Measurements from ENCODE around the gene RACGAP1. TPM values are rescaled to one million over a fixed set of nuclear protein-coding genes. Genes with fewer than 3 reads are reported as not detected.

RACGAP1 gene
- total RNA-seq, 2 donors from 2014 or later: 49.6 to 96.6 TPM

DNA sequence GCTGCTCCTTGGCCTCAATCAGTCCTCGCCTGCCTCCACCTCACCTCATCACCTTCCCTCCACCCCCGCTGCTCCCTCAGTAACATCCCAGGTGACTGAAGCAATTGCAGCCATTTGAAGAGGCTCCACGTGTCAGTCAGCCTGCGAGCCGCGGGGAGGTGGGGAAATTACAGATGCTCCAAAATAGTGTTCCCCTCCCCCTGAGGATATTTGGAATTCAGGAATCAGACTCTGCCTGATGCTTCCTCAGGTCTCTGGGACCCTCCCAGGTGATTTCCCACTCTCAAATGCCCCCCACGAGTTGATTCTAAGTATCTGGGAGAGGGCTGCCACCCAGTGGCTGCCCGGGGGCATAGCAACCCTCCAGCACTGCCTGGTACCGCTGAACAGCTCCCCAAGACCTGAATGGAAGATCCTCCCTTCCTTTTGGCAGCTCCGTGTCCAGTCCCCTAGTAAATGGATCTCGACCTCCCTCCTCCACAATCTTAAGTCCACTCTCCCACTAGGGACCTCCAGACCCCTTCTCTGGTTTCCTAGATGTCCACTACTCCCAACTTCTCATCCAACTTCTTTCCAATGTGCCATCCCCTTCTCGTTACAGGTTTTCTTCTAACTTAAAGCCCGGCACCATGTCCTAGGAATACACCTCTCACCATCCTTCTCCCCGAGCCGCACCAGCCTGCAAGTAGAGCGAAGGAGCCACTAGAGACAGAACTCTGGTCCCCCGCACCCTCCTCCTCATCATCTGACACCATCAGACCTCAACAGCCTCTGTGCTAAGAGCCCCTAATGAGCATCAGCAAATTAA lies 30.7 kb upstream of the RACGAP1 start:
- WGBS, 2 experiments (ENCODE audit: insufficient coverage in 1 of 2, insufficient read length in 1 of 2): 6 to 15% methylated on average over 7 to 17 of the region's 17 CpGs
- peaks cover 78% of the 10 kb centered on the region for H3K27me3 ChIP-seq (ENCODE audit: control insufficient read depth, insufficient read depth, low read length, poor library complexity, severe bottlenecking)
- no peak overlapping the region for H3K27ac Mint-ChIP-seq

DNA sequence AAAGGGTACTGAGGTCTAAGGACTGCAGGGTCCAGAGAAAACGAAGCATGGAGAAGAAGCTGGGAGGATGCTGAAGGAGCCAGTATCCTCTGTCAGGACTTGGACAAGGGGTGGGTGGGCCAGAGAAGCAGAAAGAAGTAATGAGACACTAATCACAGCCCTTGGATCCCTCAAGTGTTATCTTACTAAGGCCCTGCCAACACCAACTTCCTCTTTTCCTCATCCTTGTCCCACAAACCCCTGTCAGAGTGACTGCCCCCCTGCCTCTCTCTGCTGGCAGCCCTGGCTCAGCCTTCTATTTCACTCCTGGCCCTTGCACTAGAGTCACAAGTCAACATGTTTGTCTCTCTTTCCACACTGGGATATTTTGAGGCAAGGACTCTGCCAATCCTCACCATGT lies 28.3 kb upstream of the RACGAP1 start:
- H3K27me3 ChIP-seq (ENCODE audit: control insufficient read depth, insufficient read depth, low read length, poor library complexity, severe bottlenecking): peaks cover 63% of the 10 kb centered on the region
- H3K9ac ChIP-seq (ENCODE audit: extremely low read depth, low read length, poor library complexity, severe bottlenecking): no peak overlapping the region
- H3K27ac ChIP-seq (ENCODE audit: low read depth, low read length): no peak overlapping the region
- no peaks in the 10 kb centered on the region for H3K9me3 ChIP-seq (ENCODE audit: control insufficient read depth, low read length)
- peaks cover 20% of the 10 kb centered on the region for H3K4me1 Mint-ChIP-seq
- H3K9me3 Mint-ChIP-seq: no peaks in the 10 kb centered on the region
- H3K27me3 Mint-ChIP-seq (ENCODE audit: insufficient read depth): peaks cover 86% of the 10 kb centered on the region
- TF ChIP-seq, protein P1, sequence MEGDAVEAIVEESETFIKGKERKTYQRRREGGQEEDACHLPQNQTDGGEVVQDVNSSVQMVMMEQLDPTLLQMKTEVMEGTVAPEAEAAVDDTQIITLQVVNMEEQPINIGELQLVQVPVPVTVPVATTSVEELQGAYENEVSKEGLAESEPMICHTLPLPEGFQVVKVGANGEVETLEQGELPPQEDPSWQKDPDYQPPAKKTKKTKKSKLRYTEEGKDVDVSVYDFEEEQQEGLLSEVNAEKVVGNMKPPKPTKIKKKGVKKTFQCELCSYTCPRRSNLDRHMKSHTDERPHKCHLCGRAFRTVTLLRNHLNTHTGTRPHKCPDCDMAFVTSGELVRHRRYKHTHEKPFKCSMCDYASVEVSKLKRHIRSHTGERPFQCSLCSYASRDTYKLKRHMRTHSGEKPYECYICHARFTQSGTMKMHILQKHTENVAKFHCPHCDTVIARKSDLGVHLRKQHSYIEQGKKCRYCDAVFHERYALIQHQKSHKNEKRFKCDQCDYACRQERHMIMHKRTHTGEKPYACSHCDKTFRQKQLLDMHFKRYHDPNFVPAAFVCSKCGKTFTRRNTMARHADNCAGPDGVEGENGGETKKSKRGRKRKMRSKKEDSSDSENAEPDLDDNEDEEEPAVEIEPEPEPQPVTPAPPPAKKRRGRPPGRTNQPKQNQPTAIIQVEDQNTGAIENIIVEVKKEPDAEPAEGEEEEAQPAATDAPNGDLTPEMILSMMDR (conservative IDR thresholded peaks at IDR 0.05): no peak
- no peak overlapping the region for H3K27ac Mint-ChIP-seq
- DNase-seq: no peak
- no peaks in the 10 kb centered on the region for H3K36me3 Mint-ChIP-seq (ENCODE audit: low read depth)
- 70 to 75% methylated on average over 1 of the region's 1 CpG for WGBS, 2 experiments (ENCODE audit: insufficient coverage in 1 of 2, insufficient read length in 1 of 2)
- H3K4me1 ChIP-seq (ENCODE audit: control insufficient read depth, insufficient read depth, low read length): no peaks in the 10 kb centered on the region
- H3K4me3 Mint-ChIP-seq: no peak overlapping the region
- no peaks in the 10 kb centered on the region for H3K36me3 ChIP-seq (ENCODE audit: control insufficient read depth, insufficient read depth, low read length)
- no peak overlapping the region for H3K4me3 ChIP-seq (ENCODE audit: low read length)

More for the DNA sequence above, 30.7 kb upstream of the RACGAP1 start:
- no peaks in the 10 kb centered on the region for H3K4me1 ChIP-seq (ENCODE audit: control insufficient read depth, insufficient read depth, low read length)
- no peak overlapping the region for H3K9ac ChIP-seq (ENCODE audit: extremely low read depth, low read length, poor library complexity, severe bottlenecking)
- no peaks in the 10 kb centered on the region for H3K36me3 ChIP-seq (ENCODE audit: control insufficient read depth, insufficient read depth, low read length)
- DNase-seq: peak; percentile 92
- H3K4me3 ChIP-seq (ENCODE audit: low read length): peak overlapping the region; percentile 85
- Mint-ChIP-seq H3K4me3 (peak overlapping the region; percentile 69), H3K27me3 (ENCODE audit: insufficient read depth) (peaks cover 92% of the 10 kb centered on the region), H3K9me3 (no peaks in the 10 kb centered on the region), H3K36me3 (ENCODE audit: low read depth) (no peaks in the 10 kb centered on the region), H3K4me1 (peaks cover 15% of the 10 kb centered on the region)
- H3K27ac ChIP-seq (ENCODE audit: low read depth, low read length): no peak overlapping the region
- TF ChIP-seq, protein P1 (conservative IDR thresholded peaks at IDR 0.05): peak; percentile 99
- H3K9me3 ChIP-seq (ENCODE audit: control insufficient read depth, low read length): no peaks in the 10 kb centered on the region

DNA sequence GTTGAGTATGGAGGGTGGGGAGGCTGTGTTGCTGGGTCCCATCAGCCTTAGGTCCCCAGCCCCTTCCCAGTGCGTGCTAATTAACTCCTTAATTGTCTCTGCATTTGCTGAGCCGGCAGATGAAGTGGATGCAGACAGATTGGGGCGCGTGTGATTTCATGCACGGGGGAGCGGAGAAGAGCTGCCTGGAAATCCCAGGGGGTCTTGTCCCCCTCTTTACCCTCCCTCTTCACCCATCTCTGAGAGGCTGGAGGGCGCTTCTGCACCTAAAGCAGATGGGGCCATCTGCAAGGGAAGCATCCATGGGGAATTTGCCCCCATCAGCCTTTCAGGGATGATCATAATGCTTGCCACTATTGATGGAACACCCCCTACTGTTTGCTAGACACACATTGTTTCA lies 27.7 kb upstream of the RACGAP1 start:
- no peak overlapping the region for H3K27ac Mint-ChIP-seq
- H3K27me3 ChIP-seq (ENCODE audit: control insufficient read depth, insufficient read depth, low read length, poor library complexity, severe bottlenecking): peaks cover 57% of the 10 kb centered on the region
- H3K36me3 Mint-ChIP-seq (ENCODE audit: low read depth): no peaks in the 10 kb centered on the region
- peaks cover 20% of the 10 kb centered on the region for H3K4me1 Mint-ChIP-seq
- H3K9ac ChIP-seq (ENCODE audit: extremely low read depth, low read length, poor library complexity, severe bottlenecking): no peak overlapping the region
- TF ChIP-seq, protein P1 (conservative IDR thresholded peaks at IDR 0.05): no peak
- no peaks in the 10 kb centered on the region for H3K36me3 ChIP-seq (ENCODE audit: control insufficient read depth, insufficient read depth, low read length)
- WGBS, 2 experiments (ENCODE audit: insufficient coverage in 1 of 2, insufficient read length in 1 of 2): 89 to 92% methylated on average over 6 to 7 of the region's 7 CpGs
- no peak overlapping the region for H3K27ac ChIP-seq (ENCODE audit: low read depth, low read length)
- H3K9me3 Mint-ChIP-seq: no peaks in the 10 kb centered on the region
- no peaks in the 10 kb centered on the region for H3K9me3 ChIP-seq (ENCODE audit: control insufficient read depth, low read length)
- no peak overlapping the region for H3K4me3 Mint-ChIP-seq
- H3K4me1 ChIP-seq (ENCODE audit: control insufficient read depth, insufficient read depth, low read length): no peaks in the 10 kb centered on the region
- peaks cover 82% of the 10 kb centered on the region for H3K27me3 Mint-ChIP-seq (ENCODE audit: insufficient read depth)
- no peak overlapping the region for H3K4me3 ChIP-seq (ENCODE audit: low read length)
- DNase-seq: no peak

Data from endodermal cell (in vitro differentiated cells).